ENCODE measurements around the gene IGFL2.
"Not testable (repeated sequence)": the region's sequence is repeated elsewhere in the genome, so short reads cannot be mapped to it uniquely, and the experiment has no call there.

IGFL2 gene

GRCh38 chr19:46160233-46160775 lies 12.3 kb downstream of the IGFL2 start:
- no peak for DNase-seq (ENCODE audit: insufficient read length, low spot score)
- no peak for FAIRE-seq
- TF ChIP-seq PAX5 (IDR thresholded peaks at IDR 0.05; ENCODE audit: insufficient read depth, low read length, severe bottlenecking) = no peak
- TF ChIP-seq POLR2A (IDR thresholded peaks at IDR 0.05; ENCODE audit: low read depth, low read length) = no peak
- TF ChIP-seq SPI1 (IDR thresholded peaks at IDR 0.05; ENCODE audit: low read depth, low read length) = no peak
- TF ChIP-seq TAF1 (IDR thresholded peaks at IDR 0.05; ENCODE audit: low read depth, low read length) = no peak
- TF ChIP-seq POU2F2 (IDR thresholded peaks at IDR 0.05; ENCODE audit: low read depth, low read length) = no peak
- TF ChIP-seq POLR2AphosphoS5 (IDR thresholded peaks at IDR 0.05; ENCODE audit: low read depth, low read length) = no peak

- FAIRE-seq; DNase-seq (ENCODE audit: insufficient read length, low spot score): not testable (repeated sequence)
Observed at GRCh38 chr19:46161642-46162257, 13.7 kb downstream of the IGFL2 start.

GRCh38 chr19:46162731-46163130 lies 14.7 kb downstream of the IGFL2 start:
- no peak for TF ChIP-seq POLR2AphosphoS5 (IDR thresholded peaks at IDR 0.05; ENCODE audit: low read depth, low read length)
- TF ChIP-seq POU2F2 (IDR thresholded peaks at IDR 0.05; ENCODE audit: low read depth, low read length) = no peak
- no peak for TF ChIP-seq POLR2A (IDR thresholded peaks at IDR 0.05; ENCODE audit: low read depth, low read length)
- DNase-seq (ENCODE audit: insufficient read length, low spot score) = no peak
- FAIRE-seq = no peak

- DNase-seq (ENCODE audit: insufficient read length, low spot score) (no peak), FAIRE-seq (no peak)
- no peak for TF ChIP-seq POLR2AphosphoS5 (IDR thresholded peaks at IDR 0.05; ENCODE audit: low read depth, low read length)
- TF ChIP-seq TAF1 (IDR thresholded peaks at IDR 0.05; ENCODE audit: low read depth, low read length) = no peak
- no peak for TF ChIP-seq POLR2A (IDR thresholded peaks at IDR 0.05; ENCODE audit: low read depth, low read length)
- no peak for TF ChIP-seq SPI1 (IDR thresholded peaks at IDR 0.05; ENCODE audit: low read depth, low read length)
- TF ChIP-seq POU2F2 (IDR thresholded peaks at IDR 0.05; ENCODE audit: low read depth, low read length) = no peak
- TF ChIP-seq PAX5 (IDR thresholded peaks at IDR 0.05; ENCODE audit: insufficient read depth, low read length, severe bottlenecking) = no peak
Observed at GRCh38 chr19:46173886-46174480, 25.9 kb downstream of the IGFL2 start.

GRCh38 chr19:46176116-46176860 lies 28.2 kb downstream of the IGFL2 start:
- FAIRE-seq (no peak), DNase-seq (ENCODE audit: insufficient read length, low spot score) (no peak)
- TF ChIP-seq POLR2AphosphoS5 (IDR thresholded peaks at IDR 0.05; ENCODE audit: low read depth, low read length) = no peak
- no peak for TF ChIP-seq TAF1 (IDR thresholded peaks at IDR 0.05; ENCODE audit: low read depth, low read length)
- TF ChIP-seq SPI1 (IDR thresholded peaks at IDR 0.05; ENCODE audit: low read depth, low read length) = no peak; the same call in 1 of the 2 replicates
- TF ChIP-seq POU2F2 (IDR thresholded peaks at IDR 0.05; ENCODE audit: low read depth, low read length) = no peak
- no peak for TF ChIP-seq POLR2A (IDR thresholded peaks at IDR 0.05; ENCODE audit: low read depth, low read length)
- no peak for TF ChIP-seq PAX5 (IDR thresholded peaks at IDR 0.05; ENCODE audit: insufficient read depth, low read length, severe bottlenecking)

- FAIRE-seq = no peak
- DNase-seq (ENCODE audit: insufficient read length, low spot score) = no peak
- TF ChIP-seq POU2F2 (IDR thresholded peaks at IDR 0.05; ENCODE audit: low read depth, low read length) (no peak), PAX5 (IDR thresholded peaks at IDR 0.05; ENCODE audit: insufficient read depth, low read length, severe bottlenecking) (no peak), SPI1 (IDR thresholded peaks at IDR 0.05; ENCODE audit: low read depth, low read length) (no peak), TAF1 (IDR thresholded peaks at IDR 0.05; ENCODE audit: low read depth, low read length) (no peak), POLR2A (IDR thresholded peaks at IDR 0.05; ENCODE audit: low read depth, low read length) (no peak), POLR2AphosphoS5 (IDR thresholded peaks at IDR 0.05; ENCODE audit: low read depth, low read length) (no peak)
Observed at GRCh38 chr19:46179076-46179759, 31.2 kb downstream of the IGFL2 start.

- no peak for FAIRE-seq
- no peak for TF ChIP-seq TAF1 (IDR thresholded peaks at IDR 0.05; ENCODE audit: low read depth, low read length)
- no peak for DNase-seq (ENCODE audit: insufficient read length, low spot score)
Observed at GRCh38 chr19:46180701-46181387, 32.8 kb downstream of the IGFL2 start.

- FAIRE-seq (no peak), DNase-seq (ENCODE audit: insufficient read length, low spot score) (no peak)
- TF ChIP-seq POLR2A (IDR thresholded peaks at IDR 0.05; ENCODE audit: low read depth, low read length) = no peak
- TF ChIP-seq POU2F2 (IDR thresholded peaks at IDR 0.05; ENCODE audit: low read depth, low read length) = no peak
- no peak for TF ChIP-seq PAX5 (IDR thresholded peaks at IDR 0.05; ENCODE audit: insufficient read depth, low read length, severe bottlenecking)
- TF ChIP-seq SPI1 (IDR thresholded peaks at IDR 0.05; ENCODE audit: low read depth, low read length) = no peak
- no peak for TF ChIP-seq TAF1 (IDR thresholded peaks at IDR 0.05; ENCODE audit: low read depth, low read length)
- no peak for TF ChIP-seq POLR2AphosphoS5 (IDR thresholded peaks at IDR 0.05; ENCODE audit: low read depth, low read length)
Observed at GRCh38 chr19:46181388-46181779, 33.3 kb downstream of the IGFL2 start.

- TF ChIP-seq POLR2A (IDR thresholded peaks at IDR 0.05; ENCODE audit: low read depth, low read length) (no peak), POLR2AphosphoS5 (IDR thresholded peaks at IDR 0.05; ENCODE audit: low read depth, low read length) (no peak), PAX5 (IDR thresholded peaks at IDR 0.05; ENCODE audit: insufficient read depth, low read length, severe bottlenecking) (no peak)
- FAIRE-seq = no peak
- DNase-seq (ENCODE audit: insufficient read length, low spot score) = no peak
Observed at GRCh38 chr19:46182476-46182875, 34.4 kb downstream of the IGFL2 start.

Data from GM12891 (cell line).